ENCODE measurements around the gene CA10. TPM values are rescaled to one million over a fixed set of nuclear protein-coding genes. Genes with fewer than 3 reads are reported as not detected.

Gene CA10
- total RNA-seq, 2 donors from 2014 or later, result 0.91 TPM; not detected in 1

DNA sequence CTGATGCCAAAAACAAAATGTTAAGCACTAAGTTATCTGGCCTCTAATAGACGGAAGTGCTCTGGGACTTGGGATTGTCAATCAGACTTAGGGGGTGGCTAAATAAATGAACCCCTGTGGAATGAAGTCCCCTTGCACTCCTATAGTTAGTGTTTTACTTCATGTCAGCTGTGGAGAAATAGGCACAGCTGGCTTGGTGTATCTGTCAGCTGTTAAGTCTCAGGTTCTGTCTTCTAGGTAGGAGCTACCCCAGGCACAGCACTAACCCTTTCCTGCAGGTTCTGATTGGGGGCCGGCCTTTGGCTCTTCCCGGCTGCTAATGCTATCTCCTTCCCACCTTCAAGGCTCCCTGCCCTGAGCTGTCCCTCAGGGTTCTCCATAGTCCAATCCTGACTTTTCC lies 487.6 kb downstream of the CA10 start:
- H3K9me3 ChIP-seq, result no peaks in the 10 kb centered on the region
- 87% methylated on average over 3 of the region's 3 CpGs for WGBS
- H3K4me1 ChIP-seq (replicated peaks), result no peaks in the 10 kb centered on the region
- intact Hi-C loops (cut with DNase I), result no loop called here
- H3K27ac ChIP-seq, result no peak overlapping the region
- H3K4me3 ChIP-seq, result no peak overlapping the region
- TF ChIP-seq POLR2A (IDR thresholded peaks at IDR 0.05) (no peak), CTCF (IDR thresholded peaks at IDR 0.05) (no peak), POLR2AphosphoS5 (IDR thresholded peaks at IDR 0.05) (no peak)
- H3K27me3 ChIP-seq (replicated peaks; ENCODE audit: insufficient read depth), result no peaks in the 10 kb centered on the region
- no peaks in the 10 kb centered on the region for H3K36me3 ChIP-seq
- no peak for DNase-seq (ENCODE audit: low spot score)

- no peaks in the 10 kb centered on the region for H3K9me3 ChIP-seq
- no peak for TF ChIP-seq POLR2AphosphoS5 (IDR thresholded peaks at IDR 0.05)
- TF ChIP-seq CTCF (IDR thresholded peaks at IDR 0.05), result no peak
- TF ChIP-seq POLR2A (IDR thresholded peaks at IDR 0.05), result no peak
- H3K27me3 ChIP-seq (replicated peaks; ENCODE audit: insufficient read depth), result no peaks in the 10 kb centered on the region
- 87% methylated on average over 9 of the region's 11 CpGs for WGBS
- H3K4me1 ChIP-seq (replicated peaks), result no peaks in the 10 kb centered on the region
- H3K36me3 ChIP-seq, result no peaks in the 10 kb centered on the region
- H3K27ac ChIP-seq, result no peak overlapping the region
- intact Hi-C loops (cut with DNase I), result no loop called here
- H3K4me3 ChIP-seq, result no peak overlapping the region
- DNase-seq (ENCODE audit: low spot score), result no peak
Observed at GRCh38 chr17:51668963-51669246, 489.6 kb downstream of the CA10 start.

GRCh38 chr17:51668155-51668962 lies 490.2 kb downstream of the CA10 start:
- Histone ChIP-seq H3K4me3 (no peak overlapping the region), H3K27ac (no peak overlapping the region), H3K4me1 (replicated peaks) (no peaks in the 10 kb centered on the region), H3K27me3 (replicated peaks; ENCODE audit: insufficient read depth) (no peaks in the 10 kb centered on the region), H3K36me3 (no peaks in the 10 kb centered on the region), H3K9me3 (no peaks in the 10 kb centered on the region)
- DNase-seq (ENCODE audit: low spot score), result no peak
- intact Hi-C loops (cut with DNase I), result no loop called here
- WGBS, result 85% methylated on average over 21 of the region's 21 CpGs
- TF ChIP-seq POLR2AphosphoS5 (IDR thresholded peaks at IDR 0.05) (no peak), CTCF (IDR thresholded peaks at IDR 0.05) (no peak), POLR2A (IDR thresholded peaks at IDR 0.05) (no peak)

DNA sequence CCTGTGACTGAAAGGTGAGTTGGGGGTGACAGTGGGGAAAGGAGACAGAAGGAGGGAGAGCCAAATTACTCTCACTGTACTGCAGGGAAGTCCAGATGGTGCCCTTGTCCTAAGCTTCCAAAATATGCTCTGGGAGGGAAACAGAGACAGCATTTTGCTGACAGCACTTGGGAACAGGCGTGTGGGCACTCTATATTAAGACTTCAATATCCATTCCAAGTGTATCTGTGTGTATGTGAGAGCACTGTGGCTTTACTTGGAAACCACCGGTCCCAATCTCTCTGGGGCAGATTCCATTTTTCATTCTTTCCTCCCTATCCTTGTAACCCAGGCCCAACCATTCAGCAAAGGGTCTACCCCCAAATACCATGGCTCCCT lies 490.8 kb downstream of the CA10 start:
- 95% methylated on average over 2 of the region's 2 CpGs for WGBS
- Histone ChIP-seq H3K36me3 (no peaks in the 10 kb centered on the region), H3K27ac (no peak overlapping the region), H3K27me3 (replicated peaks; ENCODE audit: insufficient read depth) (no peaks in the 10 kb centered on the region), H3K4me3 (no peak overlapping the region), H3K4me1 (replicated peaks) (no peaks in the 10 kb centered on the region), H3K9me3 (no peaks in the 10 kb centered on the region)
- intact Hi-C loops (cut with DNase I), result no loop called here
- no peak for TF ChIP-seq POLR2AphosphoS5 (IDR thresholded peaks at IDR 0.05)
- TF ChIP-seq CTCF (IDR thresholded peaks at IDR 0.05), result no peak
- TF ChIP-seq POLR2A (IDR thresholded peaks at IDR 0.05), result no peak
- DNase-seq (ENCODE audit: low spot score), result no peak

DNA sequence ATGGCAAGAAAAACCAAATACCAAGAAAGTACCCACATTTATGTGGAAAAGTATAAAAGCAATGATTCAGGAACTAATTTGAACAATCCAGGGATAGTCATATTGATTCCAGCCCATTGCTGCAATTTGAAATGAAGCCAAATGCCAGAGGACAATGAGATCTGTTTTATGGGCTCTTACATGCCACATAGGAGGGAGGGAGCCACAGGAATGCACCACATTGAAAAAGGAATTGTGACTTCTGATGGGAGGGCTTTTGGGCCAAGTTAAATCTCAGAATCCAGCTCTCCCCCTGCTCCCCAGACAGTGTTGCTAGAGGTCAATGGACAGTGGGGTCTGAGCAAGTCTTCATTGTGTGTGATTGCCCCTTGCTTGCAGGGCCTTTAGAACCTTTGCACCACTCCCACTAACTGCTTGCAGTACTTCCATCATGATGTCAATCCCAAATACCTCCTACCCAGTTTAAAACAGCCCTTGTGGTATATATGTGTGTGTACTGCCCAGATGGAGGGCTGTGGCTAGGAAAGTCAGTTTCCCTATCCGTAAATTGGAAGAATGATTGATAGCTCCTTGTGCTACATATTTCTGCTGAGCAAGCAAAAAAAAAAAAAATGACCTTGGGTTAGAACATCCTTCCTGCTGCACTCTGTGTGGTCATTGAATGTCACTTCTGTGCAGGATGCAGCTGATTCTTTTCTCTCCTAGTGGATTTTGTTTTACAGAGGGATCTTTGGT lies 491.4 kb downstream of the CA10 start:
- intact Hi-C loops (cut with DNase I), result no loop called here
- DNase-seq (ENCODE audit: low spot score), result no peak
- H3K4me3 ChIP-seq, result no peak overlapping the region
- no peaks in the 10 kb centered on the region for H3K27me3 ChIP-seq (replicated peaks; ENCODE audit: insufficient read depth)
- no peak overlapping the region for H3K27ac ChIP-seq
- no peaks in the 10 kb centered on the region for H3K4me1 ChIP-seq (replicated peaks)
- H3K36me3 ChIP-seq, result no peaks in the 10 kb centered on the region
- TF ChIP-seq POLR2A (IDR thresholded peaks at IDR 0.05) (no peak), CTCF (IDR thresholded peaks at IDR 0.05) (no peak), POLR2AphosphoS5 (IDR thresholded peaks at IDR 0.05) (no peak)
- WGBS, result 75% methylated on average over 1 of the region's 1 CpG
- H3K9me3 ChIP-seq, result no peaks in the 10 kb centered on the region
